Ovary (tissue), 3 donors: ENCODE data around the gene RMND5A.

Experiments
- POLR2A ChIP-seq: fragments of 450-650 bp; IDR thresholded peaks from one replicate; pipeline ENCODE4 v1.6.1; 2017; ENCODE audit warnings: antibody characterized with exemption, mild to moderate bottlenecking, moderate library complexity
- TF ChIP-seq, protein P1 (sequence below), 3 donors: fragments of 450-650 bp in 2 of 3; fragments of 200-600 bp in 1 of 3; IDR thresholded peaks; one replicate each; pipeline versions ENCODE4 v1.5.1 to v1.8.0; 2016 to 2022; ENCODE audit warnings: antibody characterized with exemption in 3 of 3, mild to moderate bottlenecking in 1 of 3
- donor health status: DM: no; HTN: no; CAD: no.

DNA sequence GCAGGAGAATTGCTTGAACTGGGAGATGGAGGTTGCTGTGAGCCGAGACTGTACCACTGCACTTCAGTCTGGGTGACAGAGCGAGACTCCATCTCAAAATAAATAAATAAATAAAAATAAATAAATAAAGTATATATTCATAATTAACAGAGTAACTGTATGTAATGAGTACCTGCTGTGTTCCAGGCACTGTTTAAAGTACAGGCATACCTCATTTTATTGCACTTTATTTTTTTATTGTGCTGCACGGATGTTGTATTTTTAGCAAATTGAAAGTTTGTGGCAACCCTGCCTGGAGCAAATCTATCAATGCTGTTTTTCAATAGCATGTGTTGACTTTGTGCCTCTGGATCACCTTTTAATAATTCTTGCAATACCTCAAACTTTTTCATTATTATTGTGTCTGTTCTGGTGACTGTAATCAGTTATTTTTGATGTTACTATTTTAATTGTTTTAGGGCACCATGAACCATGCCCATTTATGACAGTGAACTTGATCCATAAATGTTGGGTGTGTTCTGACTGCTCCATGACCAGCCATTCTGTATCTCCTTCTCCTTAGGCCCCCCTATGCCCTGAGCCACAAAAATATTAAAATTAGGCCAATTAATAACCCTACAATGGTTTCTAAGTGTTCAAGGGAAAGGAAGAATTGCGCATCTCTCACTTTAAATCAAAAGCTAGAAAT lies 98.2 kb downstream of the RMND5A start:
- TF ChIP-seq, protein P1, sequence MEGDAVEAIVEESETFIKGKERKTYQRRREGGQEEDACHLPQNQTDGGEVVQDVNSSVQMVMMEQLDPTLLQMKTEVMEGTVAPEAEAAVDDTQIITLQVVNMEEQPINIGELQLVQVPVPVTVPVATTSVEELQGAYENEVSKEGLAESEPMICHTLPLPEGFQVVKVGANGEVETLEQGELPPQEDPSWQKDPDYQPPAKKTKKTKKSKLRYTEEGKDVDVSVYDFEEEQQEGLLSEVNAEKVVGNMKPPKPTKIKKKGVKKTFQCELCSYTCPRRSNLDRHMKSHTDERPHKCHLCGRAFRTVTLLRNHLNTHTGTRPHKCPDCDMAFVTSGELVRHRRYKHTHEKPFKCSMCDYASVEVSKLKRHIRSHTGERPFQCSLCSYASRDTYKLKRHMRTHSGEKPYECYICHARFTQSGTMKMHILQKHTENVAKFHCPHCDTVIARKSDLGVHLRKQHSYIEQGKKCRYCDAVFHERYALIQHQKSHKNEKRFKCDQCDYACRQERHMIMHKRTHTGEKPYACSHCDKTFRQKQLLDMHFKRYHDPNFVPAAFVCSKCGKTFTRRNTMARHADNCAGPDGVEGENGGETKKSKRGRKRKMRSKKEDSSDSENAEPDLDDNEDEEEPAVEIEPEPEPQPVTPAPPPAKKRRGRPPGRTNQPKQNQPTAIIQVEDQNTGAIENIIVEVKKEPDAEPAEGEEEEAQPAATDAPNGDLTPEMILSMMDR (IDR thresholded peaks at IDR 0.05), result no peak
- no peak for TF ChIP-seq POLR2A
